Tongue (tissue), 1 donor: ENCODE results near the gene UPP1. TPM values are rescaled to one million over a fixed set of nuclear protein-coding genes. Genes with fewer than 3 reads are reported as not detected.

Experiments used
- total RNA-seq: library from RNA; depleted of rRNA; stranded (reverse); fragments of >200 nt; gene quantifications from one replicate; pipeline ENCODE4 v1.2.3, GENCODE V29; 2014

Gene UPP1
- total RNA-seq, 1 donor from 2014 or later = 3.3 TPM

Other genes with a start within 250 kb of the UPP1 start
- 1.1 TPM for gene PKD1L1, start 140.8 kb upstream of the UPP1 start, total RNA-seq
- 26.9 TPM for gene HUS1, start 109.7 kb upstream of the UPP1 start, total RNA-seq
- gene SUN3, start 60.2 kb upstream of the UPP1 start, total RNA-seq = not detected
- not detected for gene C7orf57, start 53.7 kb upstream of the UPP1 start, total RNA-seq
- 0.72 TPM for gene ABCA13, start 82.2 kb downstream of the UPP1 start, total RNA-seq